ENCODE data around the gene MACROH2A2. TPM values are rescaled to one million over a fixed set of nuclear protein-coding genes. Genes with fewer than 3 reads are reported as not detected.

Gene MACROH2A2
- total and polyA plus RNA-seq, 2 experiments from 2014 or later: 11.6 to 16.2 TPM

DNA sequence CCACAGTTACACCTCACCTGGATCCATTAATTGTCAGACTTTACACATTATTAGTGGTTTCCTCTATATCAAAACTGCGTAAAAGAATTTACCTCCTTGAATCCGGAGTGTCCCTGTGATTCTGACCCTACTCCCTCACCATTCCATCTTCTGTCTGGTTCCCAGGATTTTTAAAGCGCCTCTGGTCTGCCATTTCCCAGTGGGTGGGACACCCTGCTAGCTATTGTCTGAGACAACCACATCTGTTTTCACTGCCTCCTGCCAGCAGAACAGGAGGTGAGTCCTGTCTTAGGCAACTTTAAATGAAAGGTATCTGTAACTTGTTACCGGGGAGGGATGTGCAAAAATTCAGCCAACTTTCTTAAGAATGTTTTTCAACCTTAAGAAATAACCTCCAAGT lies 2.3 kb downstream of the MACROH2A2 start:
- peak overlapping the region; percentile 88 for H3K4me3 Mint-ChIP-seq
- no peak for TF ChIP-seq CREB1 (CRISPR knock-in tag; IDR thresholded peaks at IDR 0.05; ENCODE audit: low read depth)
- no peak for TF ChIP-seq CTCF (conservative IDR thresholded peaks at IDR 0.05; ENCODE audit: low read depth in 2 of 2)
- TF ChIP-seq EZH2phosphoT487 (IDR thresholded peaks at IDR 0.05; ENCODE audit: unreplicated experiment): no peak
- no peak for TF ChIP-seq ZNF331 (CRISPR knock-in tag; IDR thresholded peaks at IDR 0.05; ENCODE audit: low read depth)
- Histone ChIP-seq H2AFZ (no peak overlapping the region), H3K4me3 (no peak overlapping the region), H3K4me2 (no peak overlapping the region), H3K27me3 (ENCODE audit: insufficient read depth) (peaks cover 78% of the 10 kb centered on the region), H3K36me3 (ENCODE audit: insufficient read depth) (no peaks in the 10 kb centered on the region), H3K4me1 (ENCODE audit: insufficient read depth) (peaks cover 3% of the 10 kb centered on the region; the same call in 1 of the 2 replicates), H3K27ac (ENCODE audit: low read depth) (no peak overlapping the region), H3K9me2 (ENCODE audit: insufficient read depth) (no peaks in the 10 kb centered on the region), H4K20me1 (replicated peaks; ENCODE audit: insufficient read depth) (peaks cover 38% of the 10 kb centered on the region), H3F3A (replicated peaks; ENCODE audit: low read depth) (no peaks in the 10 kb centered on the region; the same call in 1 of the 2 replicates), H3K79me2 (replicated peaks; ENCODE audit: insufficient read depth) (no peaks in the 10 kb centered on the region)
- DNase-seq (ENCODE audit: low spot score) (no peak), ATAC-seq (peak; percentile 10)
- H3K27me3 Mint-ChIP-seq (ENCODE audit: insufficient read depth, low read depth, poor library complexity): peaks cover 56% of the 10 kb centered on the region
- peaks cover 32% of the 10 kb centered on the region for H3K4me1 Mint-ChIP-seq
- H3K27ac Mint-ChIP-seq: no peak overlapping the region
- H3K9me3 Mint-ChIP-seq: no peaks in the 10 kb centered on the region
- no peaks in the 10 kb centered on the region for H3K36me3 Mint-ChIP-seq (ENCODE audit: low read depth)

DNA sequence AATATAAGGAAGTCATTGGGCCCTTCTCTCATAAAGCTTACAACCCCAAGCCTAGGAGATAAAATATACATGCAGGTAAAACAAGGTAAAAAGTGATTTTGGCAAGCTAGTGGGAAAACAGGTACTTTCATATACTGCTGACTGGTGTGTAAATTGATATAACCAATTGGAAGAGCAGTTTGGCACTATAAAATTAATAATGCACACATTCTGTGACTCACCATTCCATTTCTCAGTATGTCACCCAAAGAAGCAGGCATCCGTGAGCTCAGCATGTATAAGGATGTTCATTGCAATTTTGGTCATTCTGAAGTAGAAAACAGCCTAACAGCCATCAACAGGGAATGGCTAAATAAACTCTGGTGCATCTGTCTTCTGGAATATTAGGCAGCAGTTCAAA lies 2.9 kb downstream of the MACROH2A2 start:
- DNase-seq (ENCODE audit: low spot score) (no peak), ATAC-seq (no peak)
- H3K27ac Mint-ChIP-seq: no peak overlapping the region
- no peaks in the 10 kb centered on the region; the same call in 1 of the 2 replicates for H3F3A ChIP-seq (replicated peaks; ENCODE audit: low read depth)
- H3K9me3 Mint-ChIP-seq: no peaks in the 10 kb centered on the region
- no peaks in the 10 kb centered on the region for H3K36me3 Mint-ChIP-seq (ENCODE audit: low read depth)
- H3K27me3 ChIP-seq (ENCODE audit: insufficient read depth): peaks cover 71% of the 10 kb centered on the region
- H3K4me1 Mint-ChIP-seq: peaks cover 31% of the 10 kb centered on the region
- no peak overlapping the region for H3K4me2 ChIP-seq
- H3K9me2 ChIP-seq (ENCODE audit: insufficient read depth): no peaks in the 10 kb centered on the region
- no peak overlapping the region for H3K4me3 ChIP-seq
- H4K20me1 ChIP-seq (replicated peaks; ENCODE audit: insufficient read depth): peaks cover 38% of the 10 kb centered on the region
- H3K79me2 ChIP-seq (replicated peaks; ENCODE audit: insufficient read depth): no peaks in the 10 kb centered on the region
- H3K4me3 Mint-ChIP-seq: no peak overlapping the region
- H2AFZ ChIP-seq: no peak overlapping the region
- no peaks in the 10 kb centered on the region for H3K4me1 ChIP-seq (ENCODE audit: insufficient read depth)
- H3K27ac ChIP-seq (ENCODE audit: low read depth): no peak overlapping the region
- no peaks in the 10 kb centered on the region for H3K36me3 ChIP-seq (ENCODE audit: insufficient read depth)
- H3K27me3 Mint-ChIP-seq (ENCODE audit: insufficient read depth, low read depth, poor library complexity): peaks cover 57% of the 10 kb centered on the region
- no peak for TF ChIP-seq EZH2 (IDR thresholded peaks at IDR 0.05; ENCODE audit: low read depth, unreplicated experiment)
- no peak for TF ChIP-seq ZNF331 (CRISPR knock-in tag; IDR thresholded peaks at IDR 0.05; ENCODE audit: low read depth)
- TF ChIP-seq, protein P1, sequence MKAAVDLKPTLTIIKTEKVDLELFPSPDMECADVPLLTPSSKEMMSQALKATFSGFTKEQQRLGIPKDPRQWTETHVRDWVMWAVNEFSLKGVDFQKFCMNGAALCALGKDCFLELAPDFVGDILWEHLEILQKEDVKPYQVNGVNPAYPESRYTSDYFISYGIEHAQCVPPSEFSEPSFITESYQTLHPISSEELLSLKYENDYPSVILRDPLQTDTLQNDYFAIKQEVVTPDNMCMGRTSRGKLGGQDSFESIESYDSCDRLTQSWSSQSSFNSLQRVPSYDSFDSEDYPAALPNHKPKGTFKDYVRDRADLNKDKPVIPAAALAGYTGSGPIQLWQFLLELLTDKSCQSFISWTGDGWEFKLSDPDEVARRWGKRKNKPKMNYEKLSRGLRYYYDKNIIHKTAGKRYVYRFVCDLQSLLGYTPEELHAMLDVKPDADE (IDR thresholded peaks at IDR 0.05): no peak
- no peak for TF ChIP-seq ZNF462 (CRISPR knock-in tag; IDR thresholded peaks at IDR 0.05)
- no peak for TF ChIP-seq STAT1 (IDR thresholded peaks at IDR 0.05; ENCODE audit: unreplicated experiment)
- TF ChIP-seq NANOG (IDR thresholded peaks at IDR 0.05; ENCODE audit: borderline replicate concordance): no peak
- TF ChIP-seq EZH2phosphoT487 (IDR thresholded peaks at IDR 0.05; ENCODE audit: unreplicated experiment): no peak
- no peak for TF ChIP-seq CTCF (conservative IDR thresholded peaks at IDR 0.05; ENCODE audit: low read depth in 2 of 2)
- no peak for TF ChIP-seq POLR2AphosphoS5 (IDR thresholded peaks at IDR 0.05; ENCODE audit: low read depth)
- no peak for TF ChIP-seq CREB1 (CRISPR knock-in tag; IDR thresholded peaks at IDR 0.05; ENCODE audit: low read depth)

All from GM23338 (cell line).